ENCODE results near the gene OXCT1.

GRCh38 chr5:41751867-41752266, 118.4 kb downstream of the OXCT1 start:
- TF ChIP-seq, protein P1, sequence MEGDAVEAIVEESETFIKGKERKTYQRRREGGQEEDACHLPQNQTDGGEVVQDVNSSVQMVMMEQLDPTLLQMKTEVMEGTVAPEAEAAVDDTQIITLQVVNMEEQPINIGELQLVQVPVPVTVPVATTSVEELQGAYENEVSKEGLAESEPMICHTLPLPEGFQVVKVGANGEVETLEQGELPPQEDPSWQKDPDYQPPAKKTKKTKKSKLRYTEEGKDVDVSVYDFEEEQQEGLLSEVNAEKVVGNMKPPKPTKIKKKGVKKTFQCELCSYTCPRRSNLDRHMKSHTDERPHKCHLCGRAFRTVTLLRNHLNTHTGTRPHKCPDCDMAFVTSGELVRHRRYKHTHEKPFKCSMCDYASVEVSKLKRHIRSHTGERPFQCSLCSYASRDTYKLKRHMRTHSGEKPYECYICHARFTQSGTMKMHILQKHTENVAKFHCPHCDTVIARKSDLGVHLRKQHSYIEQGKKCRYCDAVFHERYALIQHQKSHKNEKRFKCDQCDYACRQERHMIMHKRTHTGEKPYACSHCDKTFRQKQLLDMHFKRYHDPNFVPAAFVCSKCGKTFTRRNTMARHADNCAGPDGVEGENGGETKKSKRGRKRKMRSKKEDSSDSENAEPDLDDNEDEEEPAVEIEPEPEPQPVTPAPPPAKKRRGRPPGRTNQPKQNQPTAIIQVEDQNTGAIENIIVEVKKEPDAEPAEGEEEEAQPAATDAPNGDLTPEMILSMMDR (IDR thresholded peaks at IDR 0.05; ENCODE audit: poor library complexity), result no peak
- no peak for TF ChIP-seq EZH2 (IDR thresholded peaks at IDR 0.05; ENCODE audit: borderline replicate concordance)
- TF ChIP-seq EZH2phosphoT487 (IDR thresholded peaks at IDR 0.05; ENCODE audit: low read depth, severe bottlenecking, unreplicated experiment), result no peak
